ENCODE measurements around the gene RBBP8NL. TPM values are rescaled to one million over a fixed set of nuclear protein-coding genes. Genes with fewer than 3 reads are reported as not detected.

The RBBP8NL gene
- total RNA-seq, 1 experiment from 2014 or later = 0.28 TPM

GRCh38 chr20:62392621-62393334, 34.6 kb downstream of the RBBP8NL start:
- Mint-ChIP-seq H3K9me3 (peaks cover 0 to 2% of the 10 kb centered on the region in 2 experiments; a peak in 3 of 5 replicates), H3K27ac (no peak overlapping the region), H3K4me3 (0 out of 5 replicates have a peak overlapping the region, but pooled peaks of 1 of the 2 experiments have one; percentile 3), H3K4me1 (peaks cover 10 to 12% of the 10 kb centered on the region in 2 experiments; a peak in 3 of 4 replicates), H3K27me3 (ENCODE audit: low read depth) (peaks cover 2% of the 10 kb centered on the region; the same call in 1 of the 2 replicates), H3K36me3 (ENCODE audit: insufficient read depth in 1 of 3, low read depth in 3 of 3) (peaks cover 22 to 36% (median 29%) of the 10 kb centered on the region in 3 experiments; a peak in 6 of 7 replicates)
- H3T11ph ChIP-seq (ENCODE audit: low read length) = no peak overlapping the region
- H3K4me2 ChIP-seq (ENCODE audit: insufficient read depth, insufficient read length, low read length) = no peak overlapping the region
- H4K20me1 ChIP-seq (ENCODE audit: control insufficient read depth, insufficient read depth, insufficient read length) = peaks cover 6% of the 10 kb centered on the region
- no peak overlapping the region for H2BK12ac ChIP-seq (ENCODE audit: insufficient read length, low read depth, low read length)
- H4K91ac ChIP-seq (ENCODE audit: insufficient read length, low read depth, low read length) = no peak overlapping the region
- no peak overlapping the region for H2BK5ac ChIP-seq (ENCODE audit: insufficient read length, low read length)
- H3K27ac ChIP-seq (ENCODE audit: insufficient read length, low read depth, low read length) = no peak overlapping the region
- H3K27me3 ChIP-seq (ENCODE audit: insufficient read depth, low read length) = no peaks in the 10 kb centered on the region
- peaks cover 3% of the 10 kb centered on the region for H3K23me2 ChIP-seq (ENCODE audit: insufficient read length, low read depth, low read length, poor library complexity, severe bottlenecking)
- H2BK120ac ChIP-seq (ENCODE audit: low read depth, low read length, poor library complexity, severe bottlenecking) = no peak overlapping the region
- no peaks in the 10 kb centered on the region for H3K9me3 ChIP-seq (ENCODE audit: control insufficient read depth, low read depth, low read length)
- H3K23ac ChIP-seq (ENCODE audit: insufficient read length, low read depth, low read length) = no peak overlapping the region
- no peak overlapping the region for H3K4ac ChIP-seq (ENCODE audit: low read depth, low read length)
- H4K5ac ChIP-seq (ENCODE audit: insufficient read length, low read depth, low read length) = no peak overlapping the region
- H3K79me2 ChIP-seq (ENCODE audit: insufficient read depth, low read length) = no peaks in the 10 kb centered on the region; the same call in 1 of the 2 replicates
- no CpG with 5 or more reads among the region's 21 CpGs for WGBS (ENCODE audit: extremely low coverage, insufficient read length, low lambda C conversion rate)
- no peak overlapping the region for H3K18ac ChIP-seq (ENCODE audit: insufficient read length, low read depth, low read length)
- no peak for DNase-seq
- H3K79me1 ChIP-seq (ENCODE audit: insufficient read depth, low read depth, low read length, poor library complexity, severe bottlenecking) = peaks cover 3% of the 10 kb centered on the region
- H2AK5ac ChIP-seq (ENCODE audit: insufficient read length, low read length) = no peak overlapping the region
- no peak overlapping the region for H2BK15ac ChIP-seq (ENCODE audit: low read depth, low read length)
- no peak overlapping the region for H3K9ac ChIP-seq (ENCODE audit: extremely low read depth, insufficient read length, low read length)
- H2AFZ ChIP-seq (ENCODE audit: low read length) = no peak overlapping the region
- TF ChIP-seq, protein P1, sequence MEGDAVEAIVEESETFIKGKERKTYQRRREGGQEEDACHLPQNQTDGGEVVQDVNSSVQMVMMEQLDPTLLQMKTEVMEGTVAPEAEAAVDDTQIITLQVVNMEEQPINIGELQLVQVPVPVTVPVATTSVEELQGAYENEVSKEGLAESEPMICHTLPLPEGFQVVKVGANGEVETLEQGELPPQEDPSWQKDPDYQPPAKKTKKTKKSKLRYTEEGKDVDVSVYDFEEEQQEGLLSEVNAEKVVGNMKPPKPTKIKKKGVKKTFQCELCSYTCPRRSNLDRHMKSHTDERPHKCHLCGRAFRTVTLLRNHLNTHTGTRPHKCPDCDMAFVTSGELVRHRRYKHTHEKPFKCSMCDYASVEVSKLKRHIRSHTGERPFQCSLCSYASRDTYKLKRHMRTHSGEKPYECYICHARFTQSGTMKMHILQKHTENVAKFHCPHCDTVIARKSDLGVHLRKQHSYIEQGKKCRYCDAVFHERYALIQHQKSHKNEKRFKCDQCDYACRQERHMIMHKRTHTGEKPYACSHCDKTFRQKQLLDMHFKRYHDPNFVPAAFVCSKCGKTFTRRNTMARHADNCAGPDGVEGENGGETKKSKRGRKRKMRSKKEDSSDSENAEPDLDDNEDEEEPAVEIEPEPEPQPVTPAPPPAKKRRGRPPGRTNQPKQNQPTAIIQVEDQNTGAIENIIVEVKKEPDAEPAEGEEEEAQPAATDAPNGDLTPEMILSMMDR (conservative IDR thresholded peaks at IDR 0.05) = no peak
- H3K56ac ChIP-seq (ENCODE audit: insufficient read length, low read depth, low read length) = no peak overlapping the region
- H3K14ac ChIP-seq (ENCODE audit: insufficient read depth, low read length) = no peak overlapping the region
- no peak overlapping the region for H4K8ac ChIP-seq (replicated peaks; ENCODE audit: insufficient read length, low read depth, low read length)
- no peak overlapping the region for H2BK20ac ChIP-seq (ENCODE audit: low read depth, low read length, poor library complexity, severe bottlenecking)
- H3K4me1 ChIP-seq (ENCODE audit: insufficient read depth, low read length) = no peaks in the 10 kb centered on the region

Measured in H9 (cell line).